Stomach (tissue), 9 donors: ENCODE data around the gene SPAG16. TPM values are rescaled to one million over a fixed set of nuclear protein-coding genes. Genes with fewer than 3 reads are reported as not detected.

Source experiments
- DNase-seq, 2 donors: peaks; one replicate each; pipeline versions ENCODE4 v3.0.0 to v3.0.0-alpha.2; 2013 to 2019
- H3K27ac ChIP-seq, 5 donors: fragments of 200-600 bp in 4 of 5; sonication (generic) in 4 of 5; one replicate each; pipeline ENCODE4 v1.5.1; 2013 to 2019; ENCODE audit warnings: mild to moderate bottlenecking in 1 of 5, moderate library complexity in 1 of 5
- H3K27me3 ChIP-seq, 3 donors: fragments of 200-600 bp; sonication (generic); one replicate each; pipeline ENCODE4 v1.5.1; 2017 to 2019; ENCODE audit warnings: mixed run types in 1 of 3
- H3K36me3 ChIP-seq, 4 donors: fragments of 200-600 bp; sonication (generic); 1 replicate in 3 of 4; 2 replicates in 1 of 4; pipeline ENCODE4 v1.5.1; 2016 to 2019
- H3K4me1 ChIP-seq, 4 donors: fragments of 200-600 bp; sonication (generic); one replicate each; pipeline ENCODE4 v1.5.1; 2016 to 2019
- H3K4me3 ChIP-seq, 4 donors: fragments of 200-600 bp; sonication (generic) in 3 of 4; one replicate each; pipeline ENCODE4 v1.5.1; 2016 to 2019; ENCODE audit warnings: mild to moderate bottlenecking in 1 of 4
- H3K9me3 ChIP-seq, 4 donors: fragments of 200-600 bp; sonication (generic); one replicate each; pipeline ENCODE4 v1.5.1; 2016 to 2019
- CTCF ChIP-seq, 7 experiments: fragments of 450-650 bp in 4 of 7; fragments of 200-600 bp in 3 of 7; sonication (generic) in 3 of 7; IDR thresholded peaks; one replicate each; pipeline ENCODE4 v1.5.1; 2016 to 2019; ENCODE audit warnings: antibody characterized with exemption in 7 of 7, control low read depth in 2 of 7, mild to moderate bottlenecking in 1 of 7
- EP300 ChIP-seq: sonication (generic); formaldehyde crosslinking; IDR thresholded peaks from one replicate; pipeline ENCODE4 v1.6.1; 2017; ENCODE audit warnings: antibody characterized with exemption
- POLR2A ChIP-seq, 4 donors: fragments of 450-650 bp; IDR thresholded peaks; one replicate each; pipeline ENCODE4 v1.6.1; 2016; ENCODE audit warnings: antibody characterized with exemption in 4 of 4, control low read depth in 2 of 4, mild to moderate bottlenecking in 1 of 4, moderate library complexity in 1 of 4
- POLR2AphosphoS5 ChIP-seq, 3 donors: sonication (generic); formaldehyde crosslinking; IDR thresholded peaks; one replicate each; pipeline ENCODE4 v1.6.1; 2016; ENCODE audit warnings: antibody characterized with exemption in 3 of 3
- WGBS, 5 donors: extraction: QIAGEN DNeasy Blood & Tissue Kit in 3 of 5; methylation state at CpG; one replicate each; pipeline versions ENCODE4 v1.1.5 to v1.1.7; 2013 to 2018; 5-methylcytosine and 5-hydroxymethylcytosine counted together
- intact Hi-C: fragments of 100-400 bp; cut with DNase I; formaldehyde crosslinking; loops from one replicate; pipeline ENCODE4 v1.15.1; 2023; ENCODE audit warnings: low total_unique reads
- polyA plus RNA-seq, 3 donors: library from polyadenylated mRNA; stranded (reverse); fragments of 200-250 nt; gene quantifications; one replicate each; pipeline ENCODE4 v1.2.3, GENCODE V29; 2013
- total RNA-seq, 5 donors: library from RNA; depleted of rRNA; stranded (reverse); fragments of >200 nt; gene quantifications; one replicate each; pipeline versions ENCODE4 v1.1.0 to v1.2.3, GENCODE V29; 2014 to 2016
- donor health status: healthy with polysubstance abuse.
- donor health status: Bipolar disorder and iron deficiency.
- donor health status: healthy.

Gene SPAG16
- total and polyA plus RNA-seq, 8 donors = 16.0 to 137 (median 34.4) TPM

- Histone ChIP-seq H3K36me3 (no peaks in the 10 kb centered on the region), H3K27me3 (no peaks in the 10 kb centered on the region)
- intact Hi-C loops = no loop called here
Observed at GRCh38 chr2:213562539-213563180, 278.4 kb downstream of the SPAG16 start.

GRCh38 chr2:213566846-213567245 is 282.6 kb downstream of the SPAG16 start:
- Histone ChIP-seq H3K27me3 (no peaks in the 10 kb centered on the region), H3K9me3 (peaks cover 0 to 14% (median 2%) of the 10 kb centered on the region in 4 donors), H3K27ac (no peak overlapping the region), H3K4me3 (no peak overlapping the region), H3K4me1 (no peaks in the 10 kb centered on the region), H3K36me3 (no peaks in the 10 kb centered on the region)
- no peak for DNase-seq
- intact Hi-C loops = no loop called here
- TF ChIP-seq CTCF (IDR thresholded peaks at IDR 0.05) = no peak
- no peak for TF ChIP-seq EP300
- no peak for TF ChIP-seq POLR2A (IDR thresholded peaks at IDR 0.05)
- TF ChIP-seq POLR2AphosphoS5 (IDR thresholded peaks at IDR 0.05) = no peak

More at GRCh38 chr2:213562539-213563180, 278.4 kb downstream of the SPAG16 start:
- Histone ChIP-seq H3K4me1 (no peaks in the 10 kb centered on the region), H3K9me3 (peaks cover 0 to 14% (median 2%) of the 10 kb centered on the region in 4 donors), H3K4me3 (no peak overlapping the region), H3K27ac (no peak overlapping the region)
- TF ChIP-seq EP300 = no peak
- TF ChIP-seq POLR2A (IDR thresholded peaks at IDR 0.05) = no peak
- TF ChIP-seq POLR2AphosphoS5 (IDR thresholded peaks at IDR 0.05) = no peak
- TF ChIP-seq CTCF (IDR thresholded peaks at IDR 0.05) = no peak
- DNase-seq = no peak
- 71 to 79% (median 75%) methylated on average over 8 of the region's 8 CpGs for WGBS, 5 donors

GRCh38 chr2:213609570-213610170 is 325.4 kb downstream of the SPAG16 start:
- DNase-seq = no peak
- Histone ChIP-seq H3K9me3 (no peaks in the 10 kb centered on the region), H3K4me1 (no peaks in the 10 kb centered on the region), H3K27ac (no peak overlapping the region), H3K4me3 (no peak overlapping the region), H3K27me3 (no peaks in the 10 kb centered on the region), H3K36me3 (no peaks in the 10 kb centered on the region)
- 82 to 96% (median 88%) methylated on average over 1 of the region's 1 CpG for WGBS, 5 donors
- no peak for TF ChIP-seq POLR2AphosphoS5 (IDR thresholded peaks at IDR 0.05)
- no peak for TF ChIP-seq CTCF (IDR thresholded peaks at IDR 0.05)
- TF ChIP-seq EP300 = no peak
- TF ChIP-seq POLR2A (IDR thresholded peaks at IDR 0.05) = no peak
- intact Hi-C loops = no loop called here

- H3K27ac ChIP-seq = no peak overlapping the region
- TF ChIP-seq POLR2AphosphoS5 (IDR thresholded peaks at IDR 0.05) = no peak
- TF ChIP-seq CTCF (IDR thresholded peaks at IDR 0.05) = no peak
- no peak for TF ChIP-seq EP300
- TF ChIP-seq POLR2A (IDR thresholded peaks at IDR 0.05) = no peak
- peaks cover 0 to 8% (median 3%) of the 10 kb centered on the region in 4 donors for H3K9me3 ChIP-seq
- no peaks in the 10 kb centered on the region for H3K4me1 ChIP-seq
- DNase-seq = no peak
- H3K36me3 ChIP-seq = no peaks in the 10 kb centered on the region
- H3K27me3 ChIP-seq = no peaks in the 10 kb centered on the region
- intact Hi-C loops = no loop called here
- no peak overlapping the region for H3K4me3 ChIP-seq
- 80 to 84% (median 80%) methylated on average over 5 of the region's 5 CpGs for WGBS, 5 donors
Observed at GRCh38 chr2:213627054-213627710, 342.9 kb downstream of the SPAG16 start.
